CD4-positive, alpha-beta T cell (primary cell): ENCODE data around the gene NCAM2. TPM values are rescaled to one million over a fixed set of nuclear protein-coding genes. Genes with fewer than 3 reads are reported as not detected.
A peak's percentile ranks its signal among the peaks of the same experiment; 100 is the strongest.

ENCODE experiments used
- ATAC-seq: fragments of 200-7000 bp; cut with Tn5 transposase; one replicate; pipeline ENCODE4 v1.10.0; 2022; ENCODE audit warnings: mild to moderate bottlenecking; ENCODE audit not compliant: poor library complexity
- CTCF ChIA-PET: fragments of 350-600 bp; sonication (Branson Sonifier 250); formaldehyde crosslinking; loops from one replicate; lab custom pipeline; 2021; ENCODE audit warnings: antibody characterized with exemption, inconsistent platforms; lab: Charles Lee
- POLR2A ChIA-PET: fragments of 350-600 bp; sonication (Branson Sonifier 250); formaldehyde crosslinking; loops from one replicate; lab custom pipeline; 2021; ENCODE audit warnings: antibody characterized with exemption, inconsistent platforms; lab: Charles Lee
- DNase-seq, 14 experiments: peaks; one replicate each; pipeline ENCODE4 v3.0.0-alpha.2; 2013 to 2020; ENCODE audit warnings: mixed read lengths in 2 of 14
- H3K27ac ChIP-seq, 2 donors: one replicate each; pipeline versions ENCODE4 v1.5.1 to v1.7.0; 2013; ENCODE audit warnings: low read length in 2 of 2, low read depth in 1 of 2, mild to moderate bottlenecking in 1 of 2
- H3K27me3 ChIP-seq, 2 experiments: 1 replicate in 1 of 2; 2 replicates in 1 of 2; pipeline versions ENCODE4 v1.6.1 to v1.7.0; 2013; ENCODE audit warnings: low read length in 2 of 2, control low read depth in 1 of 2, mild to moderate bottlenecking in 1 of 2, moderate library complexity in 1 of 2; ENCODE audit not compliant: insufficient read depth in 2 of 2, control insufficient read depth in 1 of 2
- H3K36me3 ChIP-seq: one replicate; pipeline ENCODE4 v1.6.1; 2013; ENCODE audit warnings: low read length, control low read depth; ENCODE audit not compliant: insufficient read depth
- H3K4me1 ChIP-seq: one replicate; pipeline ENCODE4 v1.6.1; 2013; ENCODE audit warnings: low read length, control low read depth; ENCODE audit not compliant: insufficient read depth
- H3K4me3 ChIP-seq: one replicate; pipeline ENCODE4 v1.5.1; 2013; ENCODE audit warnings: mild to moderate bottlenecking, low read length, moderate library complexity
- H3K9me3 ChIP-seq, 2 experiments: 1 replicate in 1 of 2; 2 replicates in 1 of 2; pipeline versions ENCODE4 v1.6.1 to v1.7.0; 2013; ENCODE audit warnings: low read length in 2 of 2, mild to moderate bottlenecking in 2 of 2, control low read depth in 1 of 2, moderate library complexity in 1 of 2; ENCODE audit not compliant: control insufficient read depth in 1 of 2, insufficient read depth in 1 of 2
- H3K27ac Mint-ChIP-seq: one replicate; pipeline ENCODE4 v1.8.0; 2020; ENCODE audit warnings: mixed read lengths
- H3K27me3 Mint-ChIP-seq: one replicate; pipeline ENCODE4 v1.8.0; 2021; ENCODE audit warnings: mixed read lengths
- H3K36me3 Mint-ChIP-seq: one replicate; pipeline ENCODE4 v1.8.0; 2021; ENCODE audit warnings: low read depth, mixed read lengths
- H3K4me1 Mint-ChIP-seq: one replicate; pipeline ENCODE4 v1.8.0; 2021; ENCODE audit warnings: low read depth, mixed read lengths
- H3K4me3 Mint-ChIP-seq: one replicate; pipeline ENCODE4 v1.8.0; 2020; ENCODE audit warnings: mild to moderate bottlenecking, mixed read lengths
- H3K9me3 Mint-ChIP-seq: one replicate; pipeline ENCODE4 v1.8.0; 2020; ENCODE audit warnings: mixed read lengths
- CTCF ChIP-seq: fragments of 200-600 bp; IDR thresholded peaks from one replicate; pipeline ENCODE4 v1.8.0; 2022; ENCODE audit warnings: antibody characterized with exemption, mild to moderate bottlenecking
- intact Hi-C, 2 experiments: fragments of 100-400 bp; cut with DNase I in 1 of 2; cut with micrococcal nuclease in 1 of 2; formaldehyde crosslinking; loops; one replicate each; pipeline versions ENCODE4 v1.15.1 to v1.9.0; 2023 to 2025; cut with DNase I, micrococcal nuclease
- total RNA-seq, 174 experiments: library from RNA in 2 of 174; stranded (reverse) in 2 of 174; gene quantifications; one replicate each; pipeline ENCODE4 v1.2.3 and lab custom pipeline; 2021 to 2026

NCAM2 gene
- total RNA-seq, 2 experiments from 2014 or later: not detected

GRCh38 chr21:20994790-20995189, 3.4 kb upstream of the NCAM2 start:
- no peaks in the 10 kb centered on the region for H3K9me3 Mint-ChIP-seq
- Histone ChIP-seq H3K36me3 (no peaks in the 10 kb centered on the region), H3K4me3 (no peak overlapping the region), H3K4me1 (peaks cover 16% of the 10 kb centered on the region), H3K27ac (no peak overlapping the region), H3K27me3 (peaks cover 5 to 19% of the 10 kb centered on the region in 2 experiments), H3K9me3 (peaks cover 0 to 15% of the 10 kb centered on the region in 2 experiments)
- no peak overlapping the region for H3K27ac Mint-ChIP-seq
- peaks cover 13% of the 10 kb centered on the region for H3K4me1 Mint-ChIP-seq
- no peak overlapping the region for H3K4me3 Mint-ChIP-seq
- ChIA-PET POLR2A (no interaction called here), CTCF (no interaction called here)
- ATAC-seq: no peak
- intact Hi-C loops: no loop called here
- no peaks in the 10 kb centered on the region for H3K36me3 Mint-ChIP-seq
- TF ChIP-seq CTCF: no peak
- no peak for DNase-seq
- H3K27me3 Mint-ChIP-seq: peaks cover 21% of the 10 kb centered on the region

GRCh38 chr21:20996421-20997310, 1.5 kb upstream of the NCAM2 start:
- TF ChIP-seq CTCF: no peak
- peaks cover 5 to 30% of the 10 kb centered on the region in 2 experiments for H3K27me3 ChIP-seq
- POLR2A ChIA-PET: no interaction called here
- H3K27me3 Mint-ChIP-seq: peaks cover 32% of the 10 kb centered on the region
- CTCF ChIA-PET: no interaction called here
- no peak for ATAC-seq
- H3K4me1 Mint-ChIP-seq: peaks cover 13% of the 10 kb centered on the region
- H3K4me3 ChIP-seq: peak overlapping the region; percentile 50
- intact Hi-C loops: no loop called here
- H3K4me3 Mint-ChIP-seq: peak overlapping the region; percentile 70
- no peaks in the 10 kb centered on the region for H3K36me3 ChIP-seq
- no peak overlapping the region for H3K27ac Mint-ChIP-seq
- peaks cover 0 to 15% of the 10 kb centered on the region in 2 experiments for H3K9me3 ChIP-seq
- DNase-seq: peak in 1 of 14 experiments; percentile 1
- H3K36me3 Mint-ChIP-seq: no peaks in the 10 kb centered on the region
- peaks cover 16% of the 10 kb centered on the region for H3K4me1 ChIP-seq
- H3K9me3 Mint-ChIP-seq: no peaks in the 10 kb centered on the region
- H3K27ac ChIP-seq: no peak overlapping the region

- H3K9me3 Mint-ChIP-seq: no peaks in the 10 kb centered on the region
- H3K36me3 Mint-ChIP-seq: no peaks in the 10 kb centered on the region
- Histone ChIP-seq H3K4me3 (peak overlapping the region; percentile 50), H3K27me3 (peaks cover 5 to 30% of the 10 kb centered on the region in 2 experiments), H3K36me3 (no peaks in the 10 kb centered on the region), H3K27ac (no peak overlapping the region), H3K4me1 (peaks cover 16% of the 10 kb centered on the region), H3K9me3 (peaks cover 0 to 15% of the 10 kb centered on the region in 2 experiments)
- H3K27me3 Mint-ChIP-seq: peaks cover 38% of the 10 kb centered on the region
- ChIA-PET CTCF (no interaction called here), POLR2A (no interaction called here)
- DNase-seq (peak in 4 of 14 experiments; percentile 3 to 30 (median 10)), ATAC-seq (no peak)
- intact Hi-C loops: no loop called here
- H3K4me1 Mint-ChIP-seq: peaks cover 13% of the 10 kb centered on the region
- H3K4me3 Mint-ChIP-seq: peak overlapping the region; percentile 70
- TF ChIP-seq CTCF: no peak
- H3K27ac Mint-ChIP-seq: no peak overlapping the region
Observed at GRCh38 chr21:20997311-20997635, 936 bp upstream of the NCAM2 start.
